Mucosa of descending colon (tissue), 3 donors: ENCODE results near the gene TCF7L2. TPM values are rescaled to one million over a fixed set of nuclear protein-coding genes. Genes with fewer than 3 reads are reported as not detected.

ENCODE experiments used
- ATAC-seq: fragments of 200-7000 bp; cut with Tn5 transposase; one replicate; pipeline ENCODE4 v1.9.1; 2020; ENCODE audit warnings: mild to moderate bottlenecking, moderate library complexity
- DNase-seq, 3 donors: peaks; one replicate each; pipeline ENCODE4 v3.0.0-alpha.2; 2020
- H3K36me3 ChIP-seq: fragments of 200-600 bp; one replicate; pipeline ENCODE4 v1.8.0; 2021; ENCODE audit warnings: low read depth, mild to moderate bottlenecking
- H3K4me1 ChIP-seq: fragments of 200-600 bp; one replicate; pipeline ENCODE4 v1.8.0; 2021; ENCODE audit warnings: low read depth, mild to moderate bottlenecking
- H3K4me3 ChIP-seq: fragments of 200-600 bp; one replicate; pipeline ENCODE4 v1.8.0; 2021; ENCODE audit warnings: mild to moderate bottlenecking
- H3K9me3 ChIP-seq: fragments of 200-600 bp; one replicate; pipeline ENCODE4 v1.8.0; 2021; ENCODE audit warnings: mild to moderate bottlenecking
- CTCF ChIP-seq: fragments of 200-600 bp; IDR thresholded peaks from one replicate; pipeline ENCODE4 v1.8.0; 2022; ENCODE audit warnings: antibody characterized with exemption, mild to moderate bottlenecking
- intact Hi-C, 2 donors: fragments of 100-400 bp; cut with DNase I in 1 of 2; cut with micrococcal nuclease in 1 of 2; formaldehyde crosslinking; loops; one replicate each; pipeline versions ENCODE4 v1.11.0 to v1.11.1; 2022; cut with DNase I, micrococcal nuclease
- total RNA-seq, 3 donors: library from RNA; stranded (reverse); fragmentation: NEBNext Ultra II Directional in 2 of 3; extraction: Animal tissue kit (Norgen Biotek cat#: 25700) in 2 of 3; gene quantifications; one replicate each; pipeline versions ENCODE4 v1.2.1 to v1.2.4, GENCODE V29; 2021 to 2023
- donor health status: DM: no; HTN: no; CAD: no; lungs with moderate emphysema.
- donor health status: DM: no; HTN: no; CAD: no.
- donor health status: DM: no; HTN: yes; CAD: no.

Gene TCF7L2
- total RNA-seq, 3 donors from 2014 or later, result 99.6 to 182 (median 102) TPM

GRCh38 chr10:113084031-113084430, 134.0 kb downstream of the TCF7L2 start:
- Histone ChIP-seq H3K9me3 (no peaks in the 10 kb centered on the region), H3K4me3 (no peak overlapping the region), H3K4me1 (peaks cover 32% of the 10 kb centered on the region), H3K36me3 (no peaks in the 10 kb centered on the region)
- DNase-seq (no peak), ATAC-seq (no peak)
- TF ChIP-seq CTCF, result no peak
- intact Hi-C loops, result no loop called here

- peaks cover 32% of the 10 kb centered on the region for H3K4me1 ChIP-seq
Observed at GRCh38 chr10:113085776-113086175, 135.7 kb downstream of the TCF7L2 start.

GRCh38 chr10:113086282-113086681, 136.2 kb downstream of the TCF7L2 start:
- intact Hi-C loops, result no loop called here
- Histone ChIP-seq H3K4me3 (no peak overlapping the region), H3K9me3 (no peaks in the 10 kb centered on the region), H3K4me1 (peaks cover 37% of the 10 kb centered on the region), H3K36me3 (no peaks in the 10 kb centered on the region)
- no peak for TF ChIP-seq CTCF
- DNase-seq (no peak), ATAC-seq (peak; percentile 33)

More at GRCh38 chr10:113085776-113086175, 135.7 kb downstream of the TCF7L2 start:
- no peak overlapping the region for H3K4me3 ChIP-seq
- no peak for ATAC-seq
- DNase-seq, result no peak
- H3K9me3 ChIP-seq, result no peaks in the 10 kb centered on the region
- no peaks in the 10 kb centered on the region for H3K36me3 ChIP-seq
- intact Hi-C loops, result no loop called here
- no peak for TF ChIP-seq CTCF

- Histone ChIP-seq H3K4me1 (peaks cover 49% of the 10 kb centered on the region), H3K4me3 (no peak overlapping the region)
- intact Hi-C loops, result no loop called here
Observed at GRCh38 chr10:113087165-113088029, 137.3 kb downstream of the TCF7L2 start.

GRCh38 chr10:113088194-113088593, 138.1 kb downstream of the TCF7L2 start:
- intact Hi-C loops, result no loop called here
- no peaks in the 10 kb centered on the region for H3K9me3 ChIP-seq
- ATAC-seq, result peak; percentile 4
- H3K36me3 ChIP-seq, result no peaks in the 10 kb centered on the region
- TF ChIP-seq CTCF, result no peak
- DNase-seq, result no peak
- H3K4me3 ChIP-seq, result no peak overlapping the region
- peaks cover 55% of the 10 kb centered on the region for H3K4me1 ChIP-seq

More at GRCh38 chr10:113087165-113088029, 137.3 kb downstream of the TCF7L2 start:
- H3K36me3 ChIP-seq, result no peaks in the 10 kb centered on the region
- TF ChIP-seq CTCF, result no peak
- DNase-seq (peak; percentile 62 to 72 (median 69)), ATAC-seq (peak; percentile 86)
- no peaks in the 10 kb centered on the region for H3K9me3 ChIP-seq
